NCI-H2029 (cell line): ENCODE data around the gene MARK4.

Experiments used
- DNase-seq: peaks from one replicate; lab custom pipeline; 2025; lab: John Stamatoyannopoulos, UW

MARK4 gene

DNA sequence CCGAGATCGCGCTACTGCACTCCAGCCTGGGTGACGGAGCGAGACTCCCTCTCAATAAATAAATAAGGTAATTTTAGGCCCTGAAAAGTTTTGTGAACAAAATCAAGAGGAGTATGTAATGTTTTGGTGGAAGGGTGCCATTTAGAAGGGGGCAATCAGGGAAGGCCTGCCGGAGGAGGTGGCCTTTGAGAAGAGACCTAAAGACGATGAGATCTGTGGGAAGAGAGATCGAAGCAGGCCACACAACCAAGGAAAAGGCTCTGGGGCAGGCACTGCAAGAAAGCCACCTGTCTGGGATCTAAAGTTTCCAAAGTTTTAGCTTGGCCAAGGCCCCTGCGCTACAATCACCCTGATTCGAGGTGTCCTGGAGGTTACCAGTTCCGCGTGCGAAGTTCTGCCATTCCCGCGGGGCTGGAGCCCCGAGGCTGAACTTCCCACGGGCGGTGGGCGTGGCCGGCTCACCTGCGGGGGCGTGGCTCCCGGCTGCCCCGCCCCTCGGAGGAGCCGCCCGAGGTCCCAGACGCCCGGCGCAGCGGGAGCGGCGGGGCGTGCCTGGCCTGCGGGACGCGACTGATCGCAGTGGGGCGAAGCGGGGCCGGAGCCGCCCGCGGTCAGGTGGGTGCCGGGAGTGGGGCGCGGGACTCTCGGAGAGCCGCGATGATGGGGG is 89.3 kb downstream of the MARK4 start, which contains the start of gene KLC3:
Gene KLC3 (plus strand): TSS at position 519 of the 667 bp plus-strand sequence. CDS start 4,792 bp downstream, outside the sequence.
- peak; percentile 9 for DNase-seq

DNA sequence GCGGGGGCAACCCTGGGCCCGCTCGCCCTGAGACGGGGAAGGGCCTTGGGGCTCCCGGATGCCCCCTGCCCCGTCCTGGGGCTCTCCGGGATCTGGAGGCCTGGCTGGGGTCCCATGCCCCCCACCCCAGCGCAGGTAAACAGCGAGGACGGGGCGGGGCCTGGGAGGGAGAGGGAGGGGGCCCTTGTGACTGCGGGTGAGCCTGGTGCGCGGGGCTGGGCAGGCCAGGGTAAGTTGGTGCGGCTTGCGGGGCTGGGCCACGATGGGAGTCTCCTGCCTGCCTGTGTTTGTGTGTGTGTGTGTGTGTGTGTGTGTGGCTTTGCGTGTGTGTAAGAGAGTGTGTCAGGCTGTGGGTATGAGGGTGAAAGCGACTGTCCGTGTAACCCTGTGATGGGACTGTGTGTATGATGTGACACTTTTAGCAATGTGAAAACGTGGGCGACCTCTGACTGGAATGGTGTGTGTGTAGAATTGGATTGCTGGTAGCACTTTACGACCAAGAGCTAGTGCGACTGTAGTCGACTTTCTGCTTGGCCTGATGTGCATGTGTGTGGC is 89.9 kb downstream of the MARK4 start:
- no peak for DNase-seq

DNA sequence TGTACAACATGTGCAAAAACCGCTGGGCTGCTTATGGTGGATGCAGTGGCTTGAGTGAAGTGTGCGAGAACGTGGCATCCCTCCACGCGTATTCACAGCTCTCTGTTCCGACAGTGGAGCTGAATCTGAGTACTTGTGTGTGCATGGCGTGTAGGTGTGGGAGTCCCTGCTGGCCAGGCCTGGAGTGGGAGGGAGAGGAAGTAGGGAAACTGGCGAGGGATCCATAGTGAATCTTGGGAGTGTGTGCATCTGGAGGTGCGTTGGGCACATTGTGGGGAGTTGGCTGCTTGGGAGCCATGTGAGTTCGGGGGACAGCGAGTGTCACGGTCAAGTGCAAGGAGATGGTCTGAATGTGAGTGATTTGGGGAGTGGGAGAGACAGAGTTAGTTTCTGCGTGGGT is 91.8 kb downstream of the MARK4 start:
- no peak for DNase-seq

DNA sequence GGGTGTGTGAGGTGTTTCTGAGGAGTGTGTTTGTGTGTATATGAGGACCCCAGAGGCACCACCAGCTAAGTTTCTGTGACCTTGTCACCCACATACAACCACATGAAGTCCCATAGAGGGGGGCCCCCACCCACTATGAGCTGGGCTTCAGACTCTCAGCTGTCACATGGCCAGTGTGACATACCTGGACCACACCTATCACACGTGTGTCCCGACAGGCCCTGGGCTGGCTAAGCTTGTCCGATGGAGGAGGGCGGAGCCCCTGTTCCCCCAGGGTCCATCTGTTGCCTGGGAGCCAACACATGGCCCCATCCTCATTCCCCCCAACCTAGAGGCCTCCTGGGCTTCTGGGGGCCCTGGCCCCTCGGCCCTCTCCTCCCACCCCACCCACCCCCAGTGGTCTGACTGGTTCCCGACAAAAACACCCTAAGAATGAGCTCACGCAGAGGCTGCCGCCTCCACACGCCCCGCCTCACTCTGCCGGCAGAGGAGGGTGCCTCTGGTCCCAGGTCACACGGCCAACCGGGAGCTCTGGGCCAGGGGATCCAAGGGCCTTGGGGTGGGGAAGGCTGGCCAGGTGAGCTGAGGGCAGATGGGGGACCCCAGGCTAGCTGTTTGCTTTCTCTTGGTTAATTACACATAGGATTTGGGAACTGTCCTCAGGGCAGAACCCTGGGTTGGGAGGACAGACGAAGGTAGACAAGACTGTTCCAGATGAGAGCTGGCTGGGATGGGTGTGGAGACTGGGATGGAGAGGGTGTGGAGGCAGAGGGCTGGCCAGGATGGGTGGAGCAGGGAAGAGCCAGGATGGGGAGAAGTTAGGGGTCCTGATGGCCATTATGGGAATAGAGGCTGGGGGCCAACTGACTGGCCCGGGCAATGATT is 93.8 kb downstream of the MARK4 start:
- no peak for DNase-seq

DNA sequence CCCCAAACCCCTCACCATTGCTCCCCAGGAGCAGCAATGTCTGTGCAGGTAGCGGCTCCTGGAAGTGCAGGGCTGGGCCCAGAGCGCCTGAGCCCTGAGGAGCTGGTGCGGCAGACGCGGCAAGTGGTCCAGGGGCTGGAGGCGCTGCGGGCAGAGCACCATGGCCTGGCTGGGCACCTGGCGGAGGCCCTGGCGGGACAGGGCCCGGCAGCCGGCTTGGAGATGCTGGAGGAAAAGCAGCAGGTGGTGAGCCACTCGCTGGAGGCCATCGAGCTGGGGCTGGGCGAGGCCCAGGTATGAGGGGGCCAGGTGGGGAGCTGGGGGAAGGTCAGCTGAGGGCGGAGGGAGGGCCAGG is 94.4 kb downstream of the MARK4 start:
- no peak for DNase-seq

DNA sequence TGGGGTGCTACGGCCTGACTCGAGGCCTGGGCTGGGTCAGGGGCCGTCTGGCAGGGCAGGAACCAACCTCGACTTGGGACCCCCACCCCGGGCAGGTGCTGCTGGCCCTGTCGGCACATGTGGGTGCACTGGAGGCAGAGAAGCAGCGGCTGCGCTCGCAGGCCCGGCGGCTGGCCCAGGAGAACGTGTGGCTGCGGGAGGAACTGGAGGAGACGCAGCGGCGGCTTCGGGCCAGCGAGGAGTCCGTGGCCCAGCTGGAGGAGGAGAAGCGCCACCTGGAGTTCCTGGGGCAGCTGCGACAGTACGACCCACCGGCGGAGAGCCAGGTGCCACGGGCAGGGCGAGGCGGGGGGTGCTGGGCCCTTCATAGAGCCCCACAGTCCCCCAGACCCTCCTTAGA is 95.4 kb downstream of the MARK4 start:
- DNase-seq = no peak

DNA sequence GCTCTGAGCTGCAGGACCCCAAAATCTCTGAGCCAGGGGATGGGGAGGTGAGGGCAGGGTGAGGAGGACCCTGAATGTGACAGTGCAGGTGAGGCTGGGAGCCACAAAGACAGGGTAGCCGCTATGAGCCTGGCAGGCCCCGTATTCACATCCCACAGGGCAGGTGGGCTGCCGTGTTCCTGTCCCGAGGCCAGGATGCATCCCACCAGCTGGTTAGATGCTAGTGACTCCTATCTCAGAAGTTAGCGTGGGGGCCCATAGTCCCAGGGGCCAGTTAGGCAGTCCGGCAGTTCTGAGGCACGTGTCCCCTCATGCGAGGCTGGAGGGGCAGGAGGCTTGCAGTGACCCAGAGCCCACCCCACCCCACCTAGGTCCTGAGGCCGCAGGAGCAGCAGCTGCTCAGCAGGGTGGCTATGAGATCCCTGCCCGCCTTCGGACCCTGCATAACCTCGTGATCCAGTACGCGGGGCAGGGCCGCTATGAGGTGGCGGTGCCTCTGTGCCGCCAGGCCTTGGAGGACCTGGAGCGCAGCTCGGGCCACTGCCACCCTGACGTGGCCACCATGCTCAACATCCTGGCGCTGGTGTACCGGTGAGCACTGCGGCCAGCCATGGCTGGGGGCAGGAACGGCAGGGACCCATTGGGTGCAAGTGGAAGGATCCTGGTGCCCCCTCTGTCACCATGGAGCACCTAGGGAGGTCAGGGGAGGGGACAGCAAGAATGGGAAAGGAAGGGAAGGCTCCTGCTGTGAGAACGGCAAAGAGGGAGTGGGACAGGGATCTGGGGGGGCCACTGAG is 96.7 kb downstream of the MARK4 start:
- DNase-seq = no peak

DNA sequence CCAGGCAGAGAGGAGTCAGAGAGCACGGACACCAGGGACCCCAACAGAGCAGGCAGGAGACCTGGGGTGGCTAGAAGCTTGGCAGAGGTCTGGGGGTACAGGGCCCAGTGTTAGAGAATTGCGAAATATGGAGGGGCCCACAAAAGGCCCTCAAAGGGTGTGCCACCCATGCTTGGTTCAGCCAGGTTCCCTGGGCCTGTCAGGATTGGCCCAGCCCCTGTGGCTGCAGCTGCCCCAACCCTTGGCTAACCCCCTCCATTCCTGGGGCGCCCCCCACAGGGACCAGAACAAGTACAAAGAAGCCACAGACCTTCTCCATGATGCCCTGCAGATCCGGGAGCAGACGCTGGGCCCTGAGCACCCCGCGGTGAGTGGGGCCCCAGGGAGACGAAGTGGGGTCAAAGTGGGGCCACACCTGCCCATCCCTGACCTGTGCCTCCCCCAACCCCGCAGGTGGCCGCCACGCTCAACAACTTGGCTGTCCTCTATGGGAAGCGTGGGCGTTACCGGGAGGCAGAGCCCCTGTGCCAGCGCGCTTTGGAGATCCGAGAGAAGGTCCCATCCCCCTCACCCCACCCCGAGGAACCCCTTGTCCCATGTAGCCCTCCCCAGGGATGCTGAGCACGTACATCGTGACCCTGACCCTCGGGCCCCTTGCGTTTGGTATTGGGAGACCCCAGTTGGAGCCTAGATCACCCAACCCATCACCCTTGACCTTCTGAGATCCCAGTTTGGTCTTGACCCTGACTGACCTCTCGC is 97.5 kb downstream of the MARK4 start:
- no peak for DNase-seq

DNA sequence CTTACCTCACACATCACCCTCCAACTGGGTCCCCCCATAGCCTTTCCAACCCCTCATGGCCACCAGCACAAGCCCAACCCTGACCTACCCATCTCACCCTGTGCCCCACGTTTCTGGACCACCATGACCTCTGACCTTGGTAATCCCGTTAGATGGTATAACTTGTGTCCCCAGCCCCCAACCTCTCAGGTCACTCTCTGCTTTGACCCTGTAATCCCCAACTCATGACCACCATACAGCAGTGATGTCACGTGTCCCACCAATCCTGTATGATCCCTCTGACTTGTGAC is 98.0 kb downstream of the MARK4 start:
- no peak for DNase-seq

DNA sequence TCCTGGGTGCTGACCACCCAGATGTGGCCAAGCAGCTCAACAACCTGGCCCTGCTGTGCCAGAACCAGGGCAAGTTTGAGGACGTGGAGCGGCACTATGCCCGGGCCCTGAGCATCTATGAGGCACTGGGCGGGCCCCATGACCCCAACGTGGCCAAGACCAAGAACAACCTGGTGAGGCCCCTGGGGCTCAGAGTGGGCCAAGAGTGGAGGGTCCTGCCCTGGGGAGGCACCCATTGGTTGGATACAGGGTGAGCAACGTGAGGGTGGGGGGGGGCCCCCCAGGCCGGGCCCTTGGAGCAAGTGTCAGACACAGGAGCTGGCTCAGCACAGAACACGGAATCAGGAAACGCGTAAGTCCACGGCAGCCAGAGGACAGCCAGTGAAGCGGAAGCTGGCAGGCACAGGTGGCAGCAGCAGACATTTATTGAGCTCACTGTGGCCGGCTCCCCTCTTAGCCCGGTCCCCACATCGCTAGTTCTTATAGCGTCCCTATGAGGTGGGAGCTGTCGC is 98.4 kb downstream of the MARK4 start:
- DNase-seq = no peak

DNA sequence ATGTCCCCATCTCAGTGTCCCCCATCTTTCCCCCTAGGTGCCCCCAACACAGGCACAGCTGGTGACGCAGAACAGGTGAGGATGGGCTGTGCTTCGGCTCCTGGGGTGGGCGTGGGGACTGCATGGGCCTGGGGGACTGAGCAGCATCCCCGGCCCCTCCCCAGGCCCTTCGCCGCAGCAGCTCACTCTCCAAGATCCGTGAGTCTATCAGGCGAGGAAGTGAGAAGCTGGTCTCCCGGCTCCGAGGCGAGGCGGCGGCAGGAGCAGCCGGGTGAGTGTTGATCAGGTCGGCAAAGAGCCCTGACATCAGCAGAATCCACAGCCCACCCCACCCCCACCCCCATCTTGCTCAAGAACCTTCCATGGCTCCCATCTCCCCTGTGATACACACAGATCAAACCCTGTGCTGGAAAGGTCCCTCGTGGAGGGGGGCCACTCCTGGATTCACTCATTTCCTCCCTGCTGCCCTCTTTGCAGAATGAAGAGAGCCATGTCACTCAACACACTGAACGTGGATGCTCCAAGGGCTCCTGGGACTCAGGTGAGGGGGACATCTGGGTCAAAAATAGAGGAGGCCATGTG is 99.5 kb downstream of the MARK4 start:
- DNase-seq = no peak

DNA sequence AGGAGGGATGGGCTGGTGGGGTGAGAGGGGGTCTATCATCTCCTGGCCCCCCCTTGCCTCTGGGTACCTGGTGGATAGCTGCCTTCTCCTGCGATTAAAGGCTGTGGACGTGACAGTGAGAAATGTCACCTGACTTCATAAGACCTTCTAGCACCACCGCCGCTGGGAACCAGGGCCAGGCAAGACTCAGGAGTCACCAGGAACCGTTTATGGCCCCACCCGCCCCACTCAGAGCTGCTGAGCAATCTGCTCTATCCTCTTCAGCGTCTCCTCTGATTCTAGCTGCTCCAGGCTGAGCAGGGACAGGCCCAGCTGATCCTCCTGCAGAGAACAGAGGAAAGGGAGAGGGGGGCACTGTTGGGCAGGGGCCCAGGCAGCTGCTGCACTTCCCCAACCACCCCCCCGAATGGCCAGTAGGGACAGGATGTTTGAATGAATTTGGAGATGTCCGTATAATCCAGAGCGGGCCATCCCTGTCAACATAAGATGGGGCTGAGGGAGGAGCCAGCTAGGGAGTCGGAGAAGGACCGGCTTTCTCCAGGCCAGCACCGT is 100.4 kb downstream of the MARK4 start:
- DNase-seq = no peak

DNA sequence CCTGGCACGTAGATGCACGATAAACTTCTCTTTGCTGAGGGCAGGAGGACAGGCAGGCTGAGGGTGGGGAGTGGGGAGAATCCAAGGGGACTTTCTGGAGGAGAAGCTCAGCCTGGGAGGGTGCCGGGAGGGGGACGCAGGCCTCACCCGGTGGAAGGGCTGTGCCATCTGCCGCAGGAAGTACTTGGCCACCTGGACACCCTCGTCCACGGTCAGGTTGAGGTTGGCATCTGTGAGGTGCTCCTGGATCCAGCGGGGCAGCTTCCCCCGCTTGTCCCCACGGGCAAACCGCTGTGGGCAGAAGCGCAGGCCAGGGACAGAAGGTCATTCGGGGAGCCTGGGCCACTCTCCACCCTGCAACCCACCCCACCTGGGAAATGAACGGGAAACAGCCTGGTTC is 101.0 kb downstream of the MARK4 start:
- no peak for DNase-seq

DNA sequence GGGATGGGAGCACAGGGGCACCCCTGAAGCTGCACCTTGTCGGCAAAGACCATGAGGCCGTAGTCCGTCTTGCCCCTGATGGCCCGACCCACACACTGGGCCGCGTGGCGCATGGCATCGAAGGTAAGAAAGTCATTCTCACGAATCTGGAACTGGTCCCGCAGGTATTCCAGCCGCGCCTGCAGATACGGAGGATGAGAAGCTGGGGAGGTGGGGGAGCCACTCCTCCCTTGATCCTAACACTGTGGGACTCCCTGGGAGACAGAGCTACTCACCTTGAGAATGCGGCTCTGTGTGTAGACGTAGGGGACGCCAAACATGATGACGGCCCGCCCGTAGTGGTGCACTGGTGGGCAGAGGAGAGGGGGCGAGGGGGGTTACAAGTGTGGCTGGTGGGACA is 101.4 kb downstream of the MARK4 start:
- no peak for DNase-seq

DNA sequence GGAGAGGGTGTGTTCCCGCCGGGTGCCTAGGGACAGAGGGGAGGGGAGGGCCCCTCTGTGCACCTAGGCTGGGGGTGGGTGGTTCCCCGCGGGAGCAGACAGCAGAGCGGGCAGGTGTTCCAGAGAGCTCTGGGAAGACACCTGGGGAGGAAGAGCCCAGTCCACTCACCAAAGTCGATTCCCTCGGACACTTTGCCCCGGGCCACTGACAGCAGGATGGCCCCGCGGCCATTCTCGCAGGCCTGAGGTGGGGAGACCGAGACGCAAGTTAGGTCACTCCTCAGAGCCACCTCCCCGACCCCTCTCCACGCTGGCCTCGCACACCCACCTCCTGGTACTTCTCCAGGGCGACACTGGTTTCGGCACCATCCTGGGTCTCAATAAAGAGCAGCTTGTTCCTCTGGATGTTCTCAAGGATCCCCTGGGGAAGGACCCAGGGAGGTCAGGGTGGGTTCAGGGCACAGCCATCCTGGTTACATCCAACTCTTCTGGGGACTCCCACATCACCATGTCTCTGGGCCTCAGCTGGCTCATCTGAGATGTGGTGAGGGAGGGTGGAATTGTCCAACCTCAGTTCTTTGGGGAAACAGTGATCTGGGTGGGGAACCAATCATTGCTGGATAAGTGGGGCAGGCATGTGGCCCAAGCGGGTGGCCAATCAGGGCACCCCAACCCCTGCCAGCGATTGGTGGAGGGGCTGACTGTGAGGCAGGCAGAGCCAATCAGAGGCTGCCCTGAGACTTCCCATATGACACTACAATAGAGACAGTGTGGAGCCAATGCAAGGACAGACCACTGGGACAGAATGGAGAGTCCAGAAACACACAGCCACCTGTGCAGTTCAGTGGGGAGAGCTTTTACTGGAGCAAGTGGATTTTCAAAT is 102.1 kb downstream of the MARK4 start:
- no peak for DNase-seq

DNA sequence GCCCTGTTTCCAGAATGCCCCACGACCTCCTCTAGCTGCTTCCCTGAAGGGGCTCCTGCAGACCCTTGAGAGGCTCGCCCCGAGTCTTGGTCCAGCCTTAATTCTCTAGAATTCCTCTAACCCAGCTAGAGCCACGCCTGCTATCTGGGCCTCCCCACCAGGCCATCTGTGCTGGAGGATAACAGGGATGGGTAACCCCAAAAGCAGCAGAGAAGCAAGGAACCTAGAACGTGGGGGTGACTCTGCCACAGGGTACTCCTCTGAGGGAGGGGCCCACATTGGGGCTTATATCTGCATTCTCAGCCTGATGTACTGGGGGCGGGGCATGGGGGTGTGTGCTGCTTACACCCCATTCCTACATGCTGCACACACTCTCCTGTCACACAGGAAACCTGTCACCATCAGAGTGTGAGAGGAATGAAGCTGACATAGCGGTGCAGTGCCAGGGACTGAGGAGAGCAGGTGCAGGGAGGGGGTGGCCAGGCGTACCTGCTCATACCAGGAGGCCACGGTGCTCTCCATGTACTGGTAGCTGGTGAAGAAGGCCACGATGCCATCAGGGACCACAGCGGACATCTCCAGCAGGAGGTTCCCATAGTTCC is 103.3 kb downstream of the MARK4 start:
- DNase-seq = no peak
